ENCODE data around the gene CGREF1.
"Not testable (repeated sequence)": the region's sequence is repeated elsewhere in the genome, so short reads cannot be mapped to it uniquely, and the experiment has no call there.

CGREF1 gene

GRCh38 chr2:27110603-27111352 lies 8.2 kb downstream of the CGREF1 start:
- DNase-seq, result not testable (repeated sequence)

DNA sequence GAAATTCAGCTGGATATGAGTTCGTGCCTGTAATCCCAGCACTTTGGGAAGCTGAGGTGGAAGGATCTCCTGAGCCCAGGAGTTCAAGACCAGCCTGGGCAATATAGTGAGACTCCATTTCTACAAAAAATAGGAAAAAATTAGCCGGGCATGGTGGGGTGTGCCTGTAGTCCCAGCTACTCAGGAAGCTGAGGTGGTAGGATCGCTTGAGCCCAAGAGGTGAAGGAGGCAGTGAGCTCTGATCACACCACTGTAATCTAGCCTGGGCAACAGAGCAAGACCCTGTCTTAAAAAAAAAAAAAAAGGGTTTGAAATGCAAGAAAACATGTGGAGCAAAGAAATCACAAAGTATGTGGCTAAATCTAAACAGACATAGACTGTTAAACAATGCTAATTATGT lies 9.8 kb downstream of the CGREF1 start:
- no peak for DNase-seq

DNA sequence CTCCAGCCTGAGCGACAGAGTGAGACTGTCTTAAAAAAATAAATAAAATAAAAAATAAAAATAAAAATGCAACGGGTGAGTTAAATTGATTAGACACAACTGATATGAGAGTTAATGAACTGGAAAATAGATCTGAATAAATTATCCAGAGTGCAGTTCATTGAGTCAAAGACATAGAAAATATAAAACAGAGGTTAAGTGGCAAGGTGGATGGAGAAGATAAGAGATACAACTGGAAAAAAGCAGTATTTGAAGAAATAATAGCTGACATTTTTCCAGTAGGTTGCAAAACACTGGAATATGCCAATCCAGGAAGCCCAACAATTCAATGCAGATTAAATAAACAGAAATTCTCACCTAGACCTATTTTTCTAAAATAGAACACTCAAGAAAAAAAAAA lies 10.7 kb downstream of the CGREF1 start:
- DNase-seq, result no peak

DNA sequence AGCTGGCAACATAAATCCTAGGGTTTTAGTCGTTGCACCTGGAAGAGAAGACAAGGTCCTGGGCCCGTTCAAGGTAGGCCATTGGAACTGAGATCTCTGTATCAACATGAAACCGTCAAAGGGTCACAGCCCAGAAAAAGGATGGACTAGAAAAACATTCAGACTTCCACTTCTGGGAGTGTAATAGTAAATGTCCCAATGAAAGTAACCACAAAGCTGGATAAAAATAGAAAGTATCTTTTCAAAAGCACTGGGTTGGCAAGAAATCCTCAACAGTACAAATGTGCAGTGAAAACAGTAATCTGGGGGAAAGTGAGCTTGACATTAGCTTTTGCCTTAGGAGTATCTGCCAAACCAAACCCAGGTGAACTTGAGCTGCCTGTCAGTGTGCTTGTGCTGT lies 12.9 kb downstream of the CGREF1 start:
- no peak for DNase-seq

DNA sequence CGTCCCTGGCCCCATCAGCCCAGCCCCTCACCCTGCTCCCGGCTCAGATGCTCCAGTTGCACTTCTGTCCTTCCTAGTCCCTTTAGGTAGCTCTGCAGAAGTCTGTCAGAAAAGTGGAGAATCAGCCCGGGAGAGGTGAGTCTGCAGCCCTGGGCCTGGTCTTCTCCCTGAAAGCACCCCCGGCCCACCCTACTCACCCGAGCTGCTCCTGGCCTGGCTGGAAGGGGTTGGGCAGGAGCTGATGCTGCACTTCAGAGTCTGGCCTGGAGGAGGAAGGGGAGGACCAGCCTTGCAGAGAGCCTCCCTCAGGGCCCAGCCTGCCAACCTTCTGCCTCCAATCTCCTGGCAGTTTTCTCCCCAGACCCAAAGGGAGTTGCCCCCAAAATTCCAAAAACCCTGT lies 16.6 kb downstream of the CGREF1 start:
- no peak for DNase-seq

DNA sequence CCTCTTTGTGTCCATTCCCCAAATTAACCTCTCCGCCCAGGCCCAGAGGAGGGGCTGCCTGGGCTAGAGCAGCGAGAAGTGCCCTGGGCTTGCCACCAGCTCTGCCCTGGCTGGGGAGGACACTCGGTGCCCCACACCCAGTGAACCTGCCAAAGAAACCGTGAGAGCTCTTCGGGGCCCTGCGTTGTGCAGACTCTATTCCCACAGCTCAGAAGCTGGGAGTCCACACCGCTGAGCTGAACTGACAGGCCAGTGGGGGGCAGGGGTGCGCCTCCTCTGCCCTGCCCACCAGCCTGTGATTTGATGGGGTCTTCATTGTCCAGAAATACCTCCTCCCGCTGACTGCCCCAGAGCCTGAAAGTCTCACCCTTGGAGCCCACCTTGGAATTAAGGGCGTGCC lies 18.9 kb downstream of the CGREF1 start:
- no peak for DNase-seq

- no peak for DNase-seq
Observed at GRCh38 chr2:27099334-27099955, 19.5 kb downstream of the CGREF1 start.

DNA sequence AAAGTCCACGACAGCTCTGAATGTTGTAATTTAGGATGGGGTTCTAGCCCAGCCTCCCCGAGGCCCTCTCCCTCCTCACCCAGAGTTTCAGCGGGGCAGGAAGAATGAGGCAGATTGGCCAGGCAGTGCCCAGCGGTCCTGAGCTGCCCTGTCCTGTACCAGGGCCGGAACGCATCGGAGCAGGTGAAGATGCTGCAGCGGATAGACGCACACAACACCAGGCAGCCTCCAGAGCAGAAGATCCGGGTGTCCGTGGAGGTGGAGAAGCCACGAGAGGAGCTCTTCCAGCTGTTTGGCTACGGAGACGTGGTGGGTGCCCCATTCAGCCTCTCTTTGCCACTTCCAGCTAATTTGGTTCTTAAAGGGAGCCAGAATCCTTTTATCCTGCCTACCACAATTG lies 21.6 kb downstream of the CGREF1 start:
- DNase-seq, result no peak

GRCh38 chr2:27096748-27097297 lies 22.1 kb downstream of the CGREF1 start:
- no peak for DNase-seq

GRCh38 chr2:27095745-27096651 lies 22.9 kb downstream of the CGREF1 start:
- DNase-seq, result peak; percentile 85

DNA sequence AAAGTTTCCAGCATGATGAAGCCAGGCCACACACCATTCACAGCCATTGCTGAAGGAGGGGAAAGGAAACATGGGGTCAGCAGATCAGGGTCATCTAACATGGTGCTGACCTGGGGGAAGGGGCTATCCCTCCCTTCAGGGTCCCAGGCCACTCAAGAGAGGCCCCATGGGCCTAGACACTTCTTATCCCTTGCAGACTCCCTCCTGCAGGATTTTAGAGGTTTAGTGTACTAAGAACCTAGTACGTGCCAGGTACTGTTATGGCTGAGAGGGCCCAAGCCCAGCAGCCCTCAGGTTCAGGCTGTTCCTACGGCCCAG lies 23.5 kb downstream of the CGREF1 start:
- DNase-seq, result no peak

DNA sequence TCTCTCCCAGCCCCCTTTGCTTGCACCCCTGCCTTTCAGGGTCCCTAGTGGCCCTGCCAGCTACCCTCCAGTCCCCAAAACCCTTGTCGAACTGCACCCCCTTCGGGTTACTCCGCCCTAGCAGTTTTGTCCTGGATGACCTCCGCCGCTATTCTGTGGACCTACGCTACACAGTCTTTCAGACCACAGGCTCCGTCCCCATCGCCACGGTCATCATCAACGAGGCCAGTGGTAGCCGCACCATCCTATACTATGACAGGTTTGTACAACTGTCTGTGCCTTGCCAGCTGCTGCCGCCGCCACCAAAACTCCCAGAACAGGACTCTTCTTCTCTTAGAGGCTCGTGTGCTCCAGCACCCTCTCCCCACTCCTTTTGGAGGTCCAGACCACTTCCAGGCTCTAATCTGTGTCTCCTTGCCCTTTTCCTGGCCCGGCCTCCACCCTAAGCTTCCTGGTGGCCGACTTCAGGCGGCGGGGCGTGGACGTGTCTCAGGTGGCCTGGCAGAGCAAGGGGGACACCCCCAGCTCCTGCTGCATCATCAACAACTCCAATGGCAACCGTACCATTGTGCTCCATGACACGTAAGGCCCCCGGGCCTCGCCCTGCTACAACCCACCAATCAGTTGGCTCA lies 24.5 kb downstream of the CGREF1 start:
- DNase-seq, result no peak

DNA sequence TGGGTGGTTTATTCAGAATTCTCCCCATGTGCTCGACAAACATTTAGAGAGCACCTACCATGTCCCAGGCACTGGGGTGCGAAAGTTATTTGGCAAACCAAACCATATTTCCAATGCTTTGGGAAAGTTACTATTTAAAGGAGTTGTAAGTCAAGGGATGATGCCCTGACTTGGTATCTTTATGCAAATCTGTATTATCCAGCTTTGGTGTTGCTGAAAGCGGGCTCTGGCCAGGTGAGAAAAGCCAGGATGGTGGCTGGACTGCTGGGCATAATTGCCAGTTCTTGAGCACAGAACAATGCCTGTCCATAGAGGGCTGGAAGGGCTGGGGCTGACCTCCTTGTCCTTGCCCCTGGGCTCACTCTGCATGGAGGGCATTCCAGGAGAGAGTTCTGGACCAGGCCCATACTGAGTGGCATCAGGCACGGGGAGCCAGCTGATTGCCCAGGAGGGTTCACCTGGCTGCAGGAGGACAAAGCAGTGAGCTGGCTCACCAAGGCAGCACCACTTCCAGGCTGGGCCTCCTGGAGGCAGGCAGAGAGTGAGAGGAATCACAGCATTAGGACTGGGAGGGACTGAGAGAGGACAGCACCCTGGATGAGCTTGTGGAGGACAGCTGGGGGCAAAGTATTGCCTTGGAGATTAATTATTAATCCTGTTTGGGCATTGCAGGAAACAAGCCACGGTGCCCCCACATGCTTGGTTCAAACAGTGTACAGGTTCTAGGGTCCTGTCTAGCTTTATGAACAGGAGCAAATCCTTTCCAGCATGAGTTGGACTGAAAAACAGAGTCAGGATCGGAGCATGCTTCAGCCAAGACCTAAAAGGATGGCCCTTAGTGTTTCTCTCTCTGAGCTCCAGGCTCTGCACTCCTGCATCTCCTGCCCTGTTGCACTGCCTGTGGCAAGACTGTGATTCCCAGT lies 25.2 kb downstream of the CGREF1 start:
- DNase-seq, result peak; percentile 90

GRCh38 chr2:27092696-27093429 lies 26.1 kb downstream of the CGREF1 start:
- no peak for DNase-seq

DNA sequence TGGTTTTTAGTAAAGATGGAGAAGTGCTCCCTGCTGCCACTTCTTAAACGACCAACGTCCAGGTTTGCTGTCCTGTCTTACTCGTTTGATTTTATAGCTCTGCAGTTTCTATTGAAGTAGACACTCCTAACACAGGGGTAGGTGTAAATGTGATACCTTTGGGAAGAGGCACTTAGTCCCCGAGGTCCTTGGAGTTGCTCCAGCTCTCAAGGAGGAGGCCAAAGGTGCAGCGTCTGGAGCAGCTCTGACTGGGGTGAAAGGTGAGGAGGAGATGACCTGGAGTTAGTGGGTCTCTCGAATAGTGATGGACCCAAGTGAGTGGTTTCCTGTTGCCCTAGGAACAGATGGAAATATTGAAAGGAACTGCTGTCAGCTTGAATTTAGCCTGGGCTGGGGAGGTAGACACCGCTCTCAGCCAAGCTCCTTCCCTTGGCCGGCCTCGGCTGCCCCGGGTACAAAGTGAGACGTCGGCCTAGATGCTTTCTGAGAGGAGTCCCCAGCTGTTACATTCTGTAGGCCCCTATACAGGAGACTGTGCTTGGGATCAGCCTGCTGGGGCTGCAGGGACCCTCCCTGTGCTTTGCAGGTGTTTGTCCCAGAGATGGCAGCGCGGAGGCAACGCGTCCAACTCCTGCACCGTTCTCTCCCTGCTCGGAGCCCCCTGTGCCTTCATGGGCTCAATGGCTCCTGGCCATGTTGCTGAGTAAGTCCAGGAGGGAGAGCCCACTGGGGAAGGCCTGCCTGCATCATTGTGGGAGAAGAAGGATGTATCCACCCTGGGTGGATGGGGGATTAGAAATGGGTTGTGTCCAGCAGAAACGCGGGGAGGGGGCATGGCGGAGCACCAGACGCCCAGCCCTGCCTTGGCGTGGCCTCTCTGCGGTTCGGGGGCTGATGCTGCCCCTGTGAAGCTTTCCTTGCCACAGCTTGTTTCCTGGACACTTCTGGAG lies 26.9 kb downstream of the CGREF1 start:
- DNase-seq, result no peak

DNA sequence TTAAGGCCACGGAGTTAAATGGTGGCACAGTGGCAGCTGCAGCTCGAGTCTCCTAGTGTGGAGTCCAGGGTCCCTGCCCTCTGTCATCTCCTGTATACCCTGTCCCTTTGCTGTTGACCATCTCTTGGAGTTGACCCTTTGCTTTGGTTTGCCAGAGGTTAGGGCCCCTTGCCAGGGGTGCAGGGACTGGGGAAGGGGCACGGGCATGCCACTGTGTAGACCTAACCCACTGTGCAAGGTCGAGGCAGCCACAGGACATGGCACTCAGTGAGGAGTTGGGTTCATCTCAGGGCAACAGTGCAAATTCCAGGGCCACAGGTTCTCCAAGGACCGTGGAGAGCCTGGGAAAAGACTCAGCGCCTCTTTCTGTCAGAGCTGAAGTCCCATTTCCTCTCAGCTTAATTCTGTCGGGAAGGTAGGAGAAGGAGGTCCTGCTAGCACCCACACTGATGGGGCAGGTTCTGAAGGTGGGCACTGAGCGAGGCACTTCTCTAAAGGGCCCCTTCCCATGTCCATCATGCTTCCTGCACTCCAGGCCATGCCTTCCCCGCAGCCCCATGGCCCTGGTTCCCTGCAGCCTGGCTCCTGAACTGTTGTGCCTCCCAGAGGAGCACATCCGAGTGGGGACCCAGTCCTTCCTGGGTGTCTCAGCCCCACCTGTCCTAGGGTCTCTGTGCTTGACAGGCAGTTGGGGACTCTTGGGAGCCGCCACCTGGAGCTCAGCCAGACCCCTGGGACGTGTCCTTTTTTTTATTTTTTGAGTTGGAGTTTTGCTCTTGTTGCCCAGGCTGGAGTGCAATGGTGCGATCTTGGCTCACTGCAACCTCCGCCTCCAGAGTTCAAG lies 29.6 kb downstream of the CGREF1 start:
- DNase-seq, result no peak

DNA sequence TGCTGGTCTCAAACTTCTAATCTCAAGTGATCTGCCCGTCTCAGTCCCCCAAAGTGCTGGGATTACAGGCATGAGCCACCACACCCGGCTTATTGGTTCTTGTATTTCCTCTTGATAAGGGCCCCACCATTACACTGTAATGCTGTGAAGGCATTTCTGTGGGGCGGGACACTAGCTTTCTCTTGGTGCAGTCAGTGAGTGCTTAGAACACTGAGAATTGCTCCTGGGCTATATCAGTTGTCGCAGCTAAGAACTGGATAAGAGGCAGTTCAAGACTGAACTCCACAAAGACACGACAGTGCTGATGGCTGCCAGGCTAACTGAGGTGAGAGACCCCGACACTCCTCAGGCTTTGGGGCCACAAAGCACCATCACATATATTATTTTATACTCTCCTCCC lies 30.3 kb downstream of the CGREF1 start:
- DNase-seq, result no peak

GRCh38 chr2:27087823-27088410 lies 31.0 kb downstream of the CGREF1 start:
- DNase-seq, result no peak

Data from NCI-H82 (cell line).